GM18502 (cell line): ENCODE data around the gene PGF.

Source experiments
- ATAC-seq: cut with Tn5 transposase; IDR thresholded peaks from one replicate; pipeline ENCODE4 v1.9.1; 2021; ENCODE audit warnings: mild to moderate bottlenecking; ENCODE audit not compliant: unreplicated experiment, poor library complexity

PGF gene

GRCh38 chr14:74908861-74909341, 46.5 kb downstream of the PGF start:
- ATAC-seq, result no peak

GRCh38 chr14:74907744-74908143, 47.7 kb downstream of the PGF start:
- no peak for ATAC-seq

GRCh38 chr14:74906925-74907521, 48.4 kb downstream of the PGF start:
- ATAC-seq, result no peak

- ATAC-seq, result no peak
Measured at GRCh38 chr14:74905595-74906142, 49.7 kb downstream of the PGF start.

GRCh38 chr14:74904635-74905503, 50.5 kb downstream of the PGF start:
- ATAC-seq, result no peak

GRCh38 chr14:74902941-74903705, 52.3 kb downstream of the PGF start:
- no peak for ATAC-seq

- ATAC-seq, result no peak
Measured at GRCh38 chr14:74898694-74899093, 56.7 kb downstream of the PGF start.

- ATAC-seq, result no peak
Measured at GRCh38 chr14:74898083-74898482, 57.3 kb downstream of the PGF start.

GRCh38 chr14:74897642-74898041, 57.8 kb downstream of the PGF start:
- no peak for ATAC-seq

- no peak for ATAC-seq
Measured at GRCh38 chr14:74896400-74896799, 59.0 kb downstream of the PGF start.

GRCh38 chr14:74893614-74894091, 61.7 kb downstream of the PGF start:
- no peak for ATAC-seq

GRCh38 chr14:74892745-74893144, 62.7 kb downstream of the PGF start:
- ATAC-seq, result no peak

- ATAC-seq, result no peak
Measured at GRCh38 chr14:74891870-74892269, 63.5 kb downstream of the PGF start.
